Left lobe of liver (tissue), 2 donors: ENCODE measurements around the gene B4GALT3. TPM values are rescaled to one million over a fixed set of nuclear protein-coding genes. Genes with fewer than 3 reads are reported as not detected.

Experiments used
- ATAC-seq: fragments of 200-7000 bp; cut with Tn5 transposase; one replicate; pipeline ENCODE4 v1.9.1; 2020; ENCODE audit warnings: mild to moderate bottlenecking, moderate library complexity
- DNase-seq: peaks from one replicate; pipeline ENCODE4 v3.0.0-alpha.2; 2020; ENCODE audit warnings: low spot score
- total RNA-seq: library from RNA; stranded (reverse); gene quantifications from one replicate; pipeline ENCODE4 v1.2.1, GENCODE V29; 2021
- donor health status: DM: no; HTN: no; CAD: no; lungs with moderate emphysema.
- donor health status: DM: no; HTN: yes; CAD: no.

The B4GALT3 gene
- total RNA-seq, 1 donor from 2014 or later, result 9.1 TPM

GRCh38 chr1:161189036-161189435 lies 11.7 kb upstream of the B4GALT3 start:
- no peak for ATAC-seq
- no peak for DNase-seq

- no peak for DNase-seq
- no peak for ATAC-seq
Measured at GRCh38 chr1:161188381-161188780, 11.1 kb upstream of the B4GALT3 start.

- no peak for DNase-seq
- ATAC-seq, result no peak
Measured at GRCh38 chr1:161187311-161187710, 10.0 kb upstream of the B4GALT3 start.

- DNase-seq (no peak), ATAC-seq (peak; percentile 24)
Measured at GRCh38 chr1:161185732-161186311, 8.5 kb upstream of the B4GALT3 start.

- ATAC-seq, result peak; percentile 76
- no peak for DNase-seq
Measured at GRCh38 chr1:161185282-161185682, 8.0 kb upstream of the B4GALT3 start.

- no peak for ATAC-seq
- DNase-seq, result no peak
Measured at GRCh38 chr1:161182214-161182613, 4.9 kb upstream of the B4GALT3 start.

- DNase-seq (no peak), ATAC-seq (no peak)
Measured at GRCh38 chr1:161180639-161181038, 3.3 kb upstream of the B4GALT3 start.

- ATAC-seq, result no peak
- no peak for DNase-seq
Measured at GRCh38 chr1:161179698-161180097, 2.4 kb upstream of the B4GALT3 start.

- no peak for ATAC-seq
- no peak for DNase-seq
Measured at GRCh38 chr1:161177936-161178244, 583 bp upstream of the B4GALT3 start.

GRCh38 chr1:161176468-161177111 lies 717 bp downstream of the B4GALT3 start:
- ATAC-seq (no peak), DNase-seq (no peak)

GRCh38 chr1:161175771-161176453 lies 1.4 kb downstream of the B4GALT3 start:
- no peak for DNase-seq
- ATAC-seq, result no peak

- ATAC-seq, result no peak
- no peak for DNase-seq
Measured at GRCh38 chr1:161174911-161175310, 2.4 kb downstream of the B4GALT3 start.

GRCh38 chr1:161173711-161174110 lies 3.6 kb downstream of the B4GALT3 start:
- ATAC-seq, result no peak

GRCh38 chr1:161172776-161173376 lies 4.4 kb downstream of the B4GALT3 start:
- DNase-seq, result no peak
- ATAC-seq, result no peak

More at GRCh38 chr1:161173711-161174110, 3.6 kb downstream of the B4GALT3 start:
- no peak for DNase-seq

- ATAC-seq, result no peak
Measured at GRCh38 chr1:161172349-161172748, 5.0 kb downstream of the B4GALT3 start.

GRCh38 chr1:161171696-161172095 lies 5.6 kb downstream of the B4GALT3 start:
- no peak for DNase-seq
- no peak for ATAC-seq

More at GRCh38 chr1:161172349-161172748, 5.0 kb downstream of the B4GALT3 start:
- DNase-seq, result no peak

- DNase-seq (no peak), ATAC-seq (no peak)
Measured at GRCh38 chr1:161171191-161171590, 6.1 kb downstream of the B4GALT3 start.

GRCh38 chr1:161168906-161169305 lies 8.4 kb downstream of the B4GALT3 start:
- DNase-seq (no peak), ATAC-seq (no peak)

GRCh38 chr1:161166669-161167548 lies 10.4 kb downstream of the B4GALT3 start:
- no peak for ATAC-seq
- DNase-seq, result no peak

- ATAC-seq, result peak; percentile 93
Measured at GRCh38 chr1:161165742-161166668, 11.3 kb downstream of the B4GALT3 start, which contains the start of gene PPOX. TSS of gene PPOX (plus strand) at chr1:161166426. CDS start at chr1:161166848, 422 bp downstream.

More at GRCh38 chr1:161165742-161166668, 11.3 kb downstream of the B4GALT3 start, which contains the start of gene PPOX:
- DNase-seq, result peak; percentile 98
